22Rv1 (cell line): Measurements from ENCODE around the gene MSI2.

ENCODE experiments used
- ZFX ChIP-seq: fragments of 450-650 bp; IDR thresholded peaks from 2 replicates; pipeline ENCODE4 v1.6.1; 2017; ENCODE audit warnings: antibody characterized with exemption, borderline replicate concordance
- TF ChIP-seq, protein P1 (sequence below): fragments of 450-650 bp; IDR thresholded peaks from 2 replicates; pipeline ENCODE4 v1.5.1; 2017; ENCODE audit warnings: mild to moderate bottlenecking

DNA sequence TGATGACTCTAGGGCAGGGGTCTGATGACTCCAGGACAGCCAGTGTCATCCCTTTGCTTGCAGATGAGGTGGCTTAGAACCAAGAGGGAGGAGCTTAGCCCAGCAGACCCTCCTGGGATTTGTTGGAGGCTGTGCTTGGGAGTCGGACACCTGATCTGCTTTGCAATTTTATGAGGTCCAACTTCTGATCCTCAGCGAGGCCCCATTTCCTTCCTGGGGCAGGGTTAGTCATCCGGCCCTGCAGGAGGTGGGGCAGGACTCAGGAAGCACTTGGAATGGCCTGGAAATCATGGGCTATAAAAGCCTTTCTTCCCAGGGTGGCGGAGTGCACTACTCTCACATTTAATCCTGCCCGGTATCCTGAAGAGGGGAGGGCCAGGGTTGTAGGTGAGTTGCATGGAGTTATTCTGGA is 168.5 kb downstream of the MSI2 start:
- TF ChIP-seq, protein P1, sequence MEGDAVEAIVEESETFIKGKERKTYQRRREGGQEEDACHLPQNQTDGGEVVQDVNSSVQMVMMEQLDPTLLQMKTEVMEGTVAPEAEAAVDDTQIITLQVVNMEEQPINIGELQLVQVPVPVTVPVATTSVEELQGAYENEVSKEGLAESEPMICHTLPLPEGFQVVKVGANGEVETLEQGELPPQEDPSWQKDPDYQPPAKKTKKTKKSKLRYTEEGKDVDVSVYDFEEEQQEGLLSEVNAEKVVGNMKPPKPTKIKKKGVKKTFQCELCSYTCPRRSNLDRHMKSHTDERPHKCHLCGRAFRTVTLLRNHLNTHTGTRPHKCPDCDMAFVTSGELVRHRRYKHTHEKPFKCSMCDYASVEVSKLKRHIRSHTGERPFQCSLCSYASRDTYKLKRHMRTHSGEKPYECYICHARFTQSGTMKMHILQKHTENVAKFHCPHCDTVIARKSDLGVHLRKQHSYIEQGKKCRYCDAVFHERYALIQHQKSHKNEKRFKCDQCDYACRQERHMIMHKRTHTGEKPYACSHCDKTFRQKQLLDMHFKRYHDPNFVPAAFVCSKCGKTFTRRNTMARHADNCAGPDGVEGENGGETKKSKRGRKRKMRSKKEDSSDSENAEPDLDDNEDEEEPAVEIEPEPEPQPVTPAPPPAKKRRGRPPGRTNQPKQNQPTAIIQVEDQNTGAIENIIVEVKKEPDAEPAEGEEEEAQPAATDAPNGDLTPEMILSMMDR, result no peak
- no peak for TF ChIP-seq ZFX
